Right lobe of liver (tissue), 4 donors: Measurements from ENCODE around the gene NDUFA8.

Experiments
- POLR2A ChIP-seq: fragments of 450-650 bp; IDR thresholded peaks from one replicate; pipeline ENCODE4 v1.6.1; 2017; ENCODE audit warnings: antibody characterized with exemption, mild to moderate bottlenecking
- TF ChIP-seq, protein P1 (sequence below), 4 donors: fragments of 200-600 bp in 3 of 4; fragments of 450-650 bp in 1 of 4; IDR thresholded peaks; one replicate each; pipeline versions ENCODE4 v1.5.1 to v1.8.0; 2016 to 2022; ENCODE audit warnings: antibody characterized with exemption in 4 of 4, mild to moderate bottlenecking in 2 of 4
- donor health status: DM: no; HTN: no; CAD: no.
- donor health status: DM: no; HTN: no; CAD: no.
- donor health status: DM: no; HTN: yes; CAD: no.

DNA sequence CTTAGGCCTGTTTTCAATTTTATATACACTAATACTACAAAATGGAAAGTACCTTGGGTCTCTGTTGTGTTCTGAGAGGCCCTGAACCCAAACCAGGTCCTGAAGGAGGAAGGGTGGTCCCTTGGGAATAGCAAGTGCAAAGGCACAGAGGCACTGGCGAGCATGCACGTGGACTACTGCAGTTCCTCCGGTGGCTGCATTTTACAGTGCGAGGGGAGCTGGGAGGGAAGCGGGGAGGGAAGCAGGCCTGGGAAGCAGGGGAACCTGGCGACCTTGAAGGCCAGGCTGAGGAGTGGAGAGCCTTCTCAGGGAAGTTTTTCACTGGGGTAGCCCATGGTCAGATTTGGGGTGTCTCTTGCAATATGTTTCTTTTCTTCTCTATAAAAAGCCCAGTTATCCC, 34.1 kb upstream of the NDUFA8 start:
- TF ChIP-seq POLR2A, result no peak
- TF ChIP-seq, protein P1, sequence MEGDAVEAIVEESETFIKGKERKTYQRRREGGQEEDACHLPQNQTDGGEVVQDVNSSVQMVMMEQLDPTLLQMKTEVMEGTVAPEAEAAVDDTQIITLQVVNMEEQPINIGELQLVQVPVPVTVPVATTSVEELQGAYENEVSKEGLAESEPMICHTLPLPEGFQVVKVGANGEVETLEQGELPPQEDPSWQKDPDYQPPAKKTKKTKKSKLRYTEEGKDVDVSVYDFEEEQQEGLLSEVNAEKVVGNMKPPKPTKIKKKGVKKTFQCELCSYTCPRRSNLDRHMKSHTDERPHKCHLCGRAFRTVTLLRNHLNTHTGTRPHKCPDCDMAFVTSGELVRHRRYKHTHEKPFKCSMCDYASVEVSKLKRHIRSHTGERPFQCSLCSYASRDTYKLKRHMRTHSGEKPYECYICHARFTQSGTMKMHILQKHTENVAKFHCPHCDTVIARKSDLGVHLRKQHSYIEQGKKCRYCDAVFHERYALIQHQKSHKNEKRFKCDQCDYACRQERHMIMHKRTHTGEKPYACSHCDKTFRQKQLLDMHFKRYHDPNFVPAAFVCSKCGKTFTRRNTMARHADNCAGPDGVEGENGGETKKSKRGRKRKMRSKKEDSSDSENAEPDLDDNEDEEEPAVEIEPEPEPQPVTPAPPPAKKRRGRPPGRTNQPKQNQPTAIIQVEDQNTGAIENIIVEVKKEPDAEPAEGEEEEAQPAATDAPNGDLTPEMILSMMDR (IDR thresholded peaks at IDR 0.05), result no peak
